Ectodermal cell (in vitro differentiated cells): Measurements from ENCODE around the gene SPG7.
"Not testable (repeated sequence)": the region's sequence is repeated elsewhere in the genome, so short reads cannot be mapped to it uniquely, and the experiment has no call there.

Experiments used
- H3K27ac ChIP-seq: 2 replicates; pipeline ENCODE4 v1.7.0; 2013; ENCODE audit warnings: mild to moderate bottlenecking, low read depth, low read length; ENCODE audit not compliant: insufficient read depth, poor library complexity, severe bottlenecking
- H3K27me3 ChIP-seq: 2 replicates; pipeline ENCODE4 v1.7.0; 2013; ENCODE audit warnings: mild to moderate bottlenecking, low read length; ENCODE audit not compliant: insufficient read depth, control insufficient read depth, poor library complexity, severe bottlenecking
- H3K36me3 ChIP-seq: one replicate; pipeline ENCODE4 v1.7.0; 2013; ENCODE audit warnings: low read length; ENCODE audit not compliant: control insufficient read depth, insufficient read depth
- H3K4me1 ChIP-seq: one replicate; pipeline ENCODE4 v1.7.0; 2013; ENCODE audit warnings: low read length; ENCODE audit not compliant: control insufficient read depth, insufficient read depth
- H3K4me3 ChIP-seq: 2 replicates; pipeline ENCODE4 v1.7.0; 2013; ENCODE audit warnings: low read depth, low read length, control low read depth; ENCODE audit not compliant: insufficient read depth
- H3K9me3 ChIP-seq: 2 replicates; pipeline ENCODE4 v1.7.0; 2013; ENCODE audit warnings: mild to moderate bottlenecking, low read length, moderate library complexity; ENCODE audit not compliant: control insufficient read depth
- WGBS, 2 experiments: methylation state at CpG; one replicate each; pipeline ENCODE4 v1.1.7; 2013; ENCODE audit warnings: missing lambda C conversion rate in 2 of 2; 5-methylcytosine and 5-hydroxymethylcytosine counted together

Gene SPG7

DNA sequence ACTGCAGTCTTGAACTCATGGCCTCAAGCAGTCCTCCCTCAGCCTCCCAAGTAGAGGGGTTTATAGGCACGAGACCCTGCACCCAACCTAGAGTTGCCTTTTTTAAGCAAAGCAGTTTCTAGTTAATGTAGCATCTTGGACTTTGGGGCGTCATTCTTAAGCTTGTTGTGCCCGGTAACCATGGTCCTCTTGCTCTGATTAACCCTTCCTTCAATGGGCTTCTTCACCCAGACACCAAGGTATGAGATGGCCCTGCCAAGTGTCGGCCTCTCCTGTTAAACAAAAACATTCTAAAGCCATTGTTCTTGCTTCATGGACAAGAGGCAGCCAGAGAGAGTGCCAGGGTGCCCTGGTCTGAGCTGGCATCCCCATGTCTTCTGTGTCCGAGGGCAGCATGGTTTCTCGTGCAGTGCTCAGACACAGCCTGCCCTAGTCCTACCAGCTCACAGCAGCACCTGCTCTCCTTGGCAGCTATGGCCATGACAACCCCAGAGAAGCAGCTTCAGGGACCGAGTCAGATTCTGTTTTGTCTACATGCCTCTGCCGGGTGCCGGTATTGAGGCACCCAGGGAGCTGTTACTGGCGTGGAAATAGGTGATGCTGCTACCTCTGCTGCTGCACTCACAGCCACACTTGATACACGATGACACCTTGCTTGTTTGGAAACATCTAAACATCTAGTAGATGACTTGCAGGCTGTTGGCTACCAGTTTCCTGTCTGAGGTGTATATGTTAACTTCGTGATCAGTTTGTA, 55.6 kb downstream of the SPG7 start:
- no peaks in the 10 kb centered on the region for H3K9me3 ChIP-seq
- H3K4me1 ChIP-seq: peaks cover 22% of the 10 kb centered on the region
- no peak overlapping the region for H3K4me3 ChIP-seq
- peaks cover 31% of the 10 kb centered on the region for H3K36me3 ChIP-seq
- WGBS, 2 experiments: 85 to 87% methylated on average over 12 of the region's 12 CpGs
- no peaks in the 10 kb centered on the region for H3K27me3 ChIP-seq
- H3K27ac ChIP-seq: no peak overlapping the region

DNA sequence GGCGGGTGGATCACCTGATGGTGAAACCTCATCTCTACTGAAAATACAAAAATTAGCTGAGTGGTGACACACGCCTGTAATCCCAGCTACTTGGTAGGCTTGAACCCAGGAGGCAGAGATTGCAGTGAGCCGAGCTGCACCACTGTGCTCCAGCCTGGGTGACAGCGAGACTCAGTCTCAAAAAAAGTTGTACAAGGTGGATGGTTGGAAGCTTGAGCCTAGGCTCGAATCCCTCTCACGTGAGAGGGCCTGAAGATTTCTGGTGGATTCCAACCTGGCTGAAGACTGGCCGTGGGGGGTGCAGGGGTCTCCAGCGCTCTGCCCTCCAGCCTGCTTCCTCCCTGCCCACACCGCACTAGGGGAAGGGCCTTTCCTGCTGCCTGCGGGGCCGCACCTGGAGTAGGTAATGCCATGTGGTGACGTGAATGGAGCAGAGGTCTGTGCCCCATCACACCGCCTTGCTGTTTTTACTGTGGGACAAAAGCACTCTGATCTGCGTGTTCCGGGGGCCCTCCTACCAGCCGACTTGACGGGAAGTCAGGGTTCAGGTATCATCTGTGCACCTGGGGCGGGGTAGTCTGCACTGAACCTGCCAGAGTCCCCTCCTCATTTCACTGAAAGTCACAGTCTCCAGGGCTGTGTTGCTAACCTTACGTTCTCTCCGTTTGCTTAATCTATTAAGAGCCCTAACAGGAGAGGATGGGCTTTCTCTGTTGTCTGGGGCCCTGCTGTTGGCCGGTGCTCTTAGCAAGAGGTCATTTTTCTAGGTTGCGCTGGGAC, 56.5 kb downstream of the SPG7 start:
- Histone ChIP-seq H3K4me3 (no peak overlapping the region), H3K27me3 (no peaks in the 10 kb centered on the region), H3K36me3 (peaks cover 31% of the 10 kb centered on the region), H3K4me1 (peaks cover 22% of the 10 kb centered on the region), H3K9me3 (no peaks in the 10 kb centered on the region), H3K27ac (peak overlapping the region; percentile 67)
- 77 to 83% methylated on average over 22 of the region's 22 CpGs for WGBS, 2 experiments

DNA sequence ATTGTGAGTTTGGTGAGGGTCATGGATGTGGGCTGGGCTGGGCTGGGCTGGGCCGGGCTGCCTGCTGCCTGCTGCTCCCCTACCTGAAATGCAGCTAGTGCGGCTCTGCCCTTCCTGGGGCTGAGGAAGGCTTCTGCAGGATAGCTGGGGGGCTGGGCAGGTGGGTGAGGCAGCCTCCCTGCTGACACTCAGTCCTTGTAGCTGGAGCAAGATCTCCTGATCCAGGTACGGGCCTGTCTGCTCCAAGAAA, 57.0 kb downstream of the SPG7 start:
- peaks cover 22% of the 10 kb centered on the region for H3K4me1 ChIP-seq
- H3K36me3 ChIP-seq: peaks cover 31% of the 10 kb centered on the region
- H3K4me3 ChIP-seq: no peak overlapping the region
- no peaks in the 10 kb centered on the region for H3K9me3 ChIP-seq
- no peaks in the 10 kb centered on the region for H3K27me3 ChIP-seq
- peak overlapping the region; percentile 50 for H3K27ac ChIP-seq
- 37 to 42% methylated on average over 3 of the region's 3 CpGs for WGBS, 2 experiments

DNA sequence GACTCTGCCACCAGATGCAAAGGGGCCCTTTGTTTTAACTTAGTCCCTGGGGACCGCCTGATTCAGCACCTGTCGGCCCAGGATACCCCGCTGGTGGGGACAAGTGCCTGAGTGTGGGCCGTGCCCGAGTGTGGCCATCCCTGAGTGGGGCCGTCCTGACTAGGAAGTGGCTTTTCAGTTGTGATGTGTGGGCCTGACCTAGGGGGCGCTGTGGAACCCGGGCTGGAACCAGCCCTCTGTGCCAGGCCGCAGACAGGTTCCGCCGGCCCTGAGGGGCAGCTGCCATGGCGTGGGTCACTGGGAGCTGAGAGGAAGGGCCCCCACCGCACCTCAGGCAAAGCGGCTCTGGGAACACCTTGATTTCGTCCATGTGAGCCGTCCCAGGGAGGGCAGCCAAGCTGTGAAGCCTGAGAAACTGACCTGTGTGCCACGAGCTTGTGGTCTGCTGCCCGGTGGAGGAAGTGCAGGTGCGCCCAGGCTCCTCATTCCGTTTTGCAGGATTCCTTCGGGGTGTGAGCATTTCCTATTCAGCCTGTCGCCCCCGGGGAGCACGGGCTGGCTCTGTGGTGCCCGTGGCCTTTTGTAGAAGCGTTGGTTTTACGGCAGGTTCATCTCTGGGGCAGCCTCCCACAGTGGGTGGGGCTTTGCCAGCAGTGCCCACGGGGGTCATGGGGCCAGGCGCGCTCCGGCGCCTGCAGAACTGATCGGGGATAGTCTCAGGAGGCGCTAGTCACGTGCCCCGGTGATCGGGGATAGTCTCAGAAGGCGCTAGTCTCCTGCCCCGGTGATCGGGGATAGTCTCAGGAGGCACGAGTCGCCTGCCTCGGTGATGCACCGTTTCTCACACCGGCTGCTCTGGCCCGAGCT, 57.5 kb downstream of the SPG7 start:
- Histone ChIP-seq H3K36me3 (peaks cover 31% of the 10 kb centered on the region), H3K4me1 (peaks cover 22% of the 10 kb centered on the region), H3K4me3 (peak overlapping the region; percentile 0), H3K27me3 (no peaks in the 10 kb centered on the region), H3K9me3 (no peaks in the 10 kb centered on the region), H3K27ac (peak overlapping the region; percentile 50)
- 50% methylated on average over 46 of the region's 46 CpGs for WGBS, 2 experiments

DNA sequence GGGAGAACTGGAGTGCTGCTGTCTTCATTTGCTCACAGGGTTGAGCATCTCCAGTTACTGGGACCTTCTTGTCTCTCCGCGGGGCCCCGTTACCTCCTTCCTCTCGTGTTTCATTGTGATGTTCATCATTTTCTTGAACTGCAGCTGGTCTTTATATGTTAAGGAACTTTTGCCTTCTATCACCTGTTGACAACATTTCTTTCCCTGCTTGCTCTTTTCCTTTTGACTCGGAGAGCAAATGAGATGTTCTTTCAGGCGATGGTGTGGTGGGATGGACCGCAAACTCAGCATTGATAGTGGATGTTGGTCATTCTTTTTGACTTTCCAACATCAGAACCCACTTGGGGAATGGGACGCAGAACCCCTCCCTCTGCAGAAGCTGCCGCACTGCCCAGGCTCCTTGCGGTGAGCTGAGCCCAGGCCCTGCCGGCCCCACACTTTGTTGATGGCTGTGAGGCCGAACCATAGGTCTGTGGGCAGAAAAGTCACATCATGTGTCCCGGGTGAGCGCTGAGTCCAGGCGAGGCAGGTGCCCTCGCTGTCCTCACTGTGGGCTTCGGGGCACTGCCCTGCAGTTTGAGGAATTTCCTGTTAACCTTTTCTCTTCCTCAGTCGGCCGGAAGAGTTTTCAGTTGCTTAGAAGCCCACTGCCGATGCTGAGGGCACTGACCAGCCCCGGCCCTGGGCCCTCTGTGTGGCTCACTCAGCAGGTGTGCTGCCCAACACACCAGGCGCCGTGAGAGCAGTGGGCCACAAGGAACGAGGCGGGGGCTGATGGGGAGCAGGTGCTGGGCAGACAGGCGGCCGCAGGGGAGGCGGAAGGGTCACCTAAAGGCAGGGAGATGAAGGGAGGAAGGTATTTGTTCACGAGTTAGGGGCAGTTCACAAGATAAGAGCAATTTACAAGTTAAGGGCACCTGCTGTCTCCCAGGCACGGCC, 59.7 kb downstream of the SPG7 start:
- H3K9me3 ChIP-seq: no peaks in the 10 kb centered on the region
- peaks cover 13% of the 10 kb centered on the region for H3K36me3 ChIP-seq
- no peaks in the 10 kb centered on the region for H3K27me3 ChIP-seq
- H3K27ac ChIP-seq: no peak overlapping the region
- WGBS, 2 experiments: 88 to 89% methylated on average over 30 of the region's 30 CpGs
- H3K4me3 ChIP-seq: no peak overlapping the region
- peaks cover 7% of the 10 kb centered on the region for H3K4me1 ChIP-seq

DNA sequence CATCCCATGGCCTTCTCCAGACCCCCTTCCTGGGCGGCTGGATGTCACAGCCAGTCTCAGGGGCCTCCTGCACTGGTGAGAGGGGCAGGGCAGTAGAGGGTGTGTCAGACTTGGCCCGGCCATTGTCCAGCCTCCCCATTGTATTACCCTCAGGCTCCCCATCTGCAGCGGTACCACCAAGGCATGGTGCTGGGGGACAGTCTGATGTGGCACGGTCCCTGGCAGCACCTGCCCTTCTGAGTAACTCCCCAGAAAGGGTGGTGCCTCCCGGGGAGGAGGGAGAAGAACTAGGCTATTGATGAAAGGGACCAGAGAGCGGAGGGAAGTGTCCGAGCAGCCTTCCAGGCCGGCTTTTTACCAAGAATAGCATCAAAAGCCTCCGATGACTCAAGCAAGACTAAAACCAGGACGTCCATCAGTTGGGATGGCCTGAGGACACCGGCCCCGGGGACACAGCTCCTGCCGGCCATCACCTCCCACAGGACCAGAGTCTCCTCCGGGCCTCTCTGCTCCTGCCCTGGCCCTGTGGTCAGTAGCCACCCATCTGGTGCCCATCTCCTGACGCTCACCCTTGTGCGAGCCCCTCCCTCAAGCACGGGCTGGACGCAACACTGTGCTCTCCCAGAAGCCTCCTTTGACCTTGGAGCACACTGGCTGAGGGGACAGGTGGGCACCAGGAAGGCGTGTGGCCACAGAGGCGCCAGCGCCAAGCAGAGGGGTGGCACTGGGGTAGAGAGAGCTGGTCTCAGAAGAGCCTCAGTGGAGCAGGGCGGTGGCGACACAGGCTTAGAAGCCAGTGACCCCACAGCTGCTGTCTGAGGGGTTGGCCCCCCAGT, 61.5 kb downstream of the SPG7 start:
- 86 to 88% methylated on average over 23 of the region's 23 CpGs for WGBS, 2 experiments
- peaks cover 7% of the 10 kb centered on the region for H3K4me1 ChIP-seq
- H3K36me3 ChIP-seq: no peaks in the 10 kb centered on the region
- H3K4me3 ChIP-seq: no peak overlapping the region
- peaks cover 10% of the 10 kb centered on the region for H3K27me3 ChIP-seq
- H3K9me3 ChIP-seq: no peaks in the 10 kb centered on the region
- H3K27ac ChIP-seq: no peak overlapping the region

DNA sequence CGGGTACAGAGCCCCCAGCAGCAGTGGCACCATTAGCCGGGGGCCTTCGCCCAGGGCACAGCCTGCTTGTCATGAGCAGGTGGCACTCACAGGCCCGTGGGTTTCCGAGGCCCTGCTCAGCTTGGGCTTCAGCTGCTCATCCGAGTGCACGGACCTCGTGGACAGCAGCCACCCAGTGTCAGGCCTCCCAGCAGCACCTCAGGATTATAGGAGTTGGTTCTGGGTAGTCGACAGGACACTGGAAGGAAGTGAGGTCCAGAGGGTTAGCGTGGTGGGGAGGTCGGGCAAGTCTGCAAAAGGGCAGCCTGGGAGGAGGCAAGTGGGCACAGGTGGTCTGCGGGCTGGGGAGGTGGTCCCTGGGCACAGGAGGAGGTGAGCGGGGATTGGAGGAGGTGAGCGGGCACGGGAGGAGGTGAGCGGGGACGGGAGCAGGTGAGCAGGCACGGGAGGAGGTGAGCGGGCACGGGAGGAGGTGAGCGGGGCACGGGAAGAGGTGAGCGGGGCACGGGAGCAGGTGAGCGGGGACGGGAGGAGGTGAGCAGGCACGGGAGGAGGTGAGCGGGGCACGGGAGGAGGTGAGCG, 62.2 kb downstream of the SPG7 start:
- peaks cover 4% of the 10 kb centered on the region for H3K4me1 ChIP-seq
- H3K9me3 ChIP-seq: no peaks in the 10 kb centered on the region
- no peaks in the 10 kb centered on the region for H3K36me3 ChIP-seq
- no peak overlapping the region for H3K27ac ChIP-seq
- no peak overlapping the region for H3K4me3 ChIP-seq
- WGBS, 2 experiments: 89 to 90% methylated on average over 30 of the region's 30 CpGs
- peaks cover 18% of the 10 kb centered on the region for H3K27me3 ChIP-seq

DNA sequence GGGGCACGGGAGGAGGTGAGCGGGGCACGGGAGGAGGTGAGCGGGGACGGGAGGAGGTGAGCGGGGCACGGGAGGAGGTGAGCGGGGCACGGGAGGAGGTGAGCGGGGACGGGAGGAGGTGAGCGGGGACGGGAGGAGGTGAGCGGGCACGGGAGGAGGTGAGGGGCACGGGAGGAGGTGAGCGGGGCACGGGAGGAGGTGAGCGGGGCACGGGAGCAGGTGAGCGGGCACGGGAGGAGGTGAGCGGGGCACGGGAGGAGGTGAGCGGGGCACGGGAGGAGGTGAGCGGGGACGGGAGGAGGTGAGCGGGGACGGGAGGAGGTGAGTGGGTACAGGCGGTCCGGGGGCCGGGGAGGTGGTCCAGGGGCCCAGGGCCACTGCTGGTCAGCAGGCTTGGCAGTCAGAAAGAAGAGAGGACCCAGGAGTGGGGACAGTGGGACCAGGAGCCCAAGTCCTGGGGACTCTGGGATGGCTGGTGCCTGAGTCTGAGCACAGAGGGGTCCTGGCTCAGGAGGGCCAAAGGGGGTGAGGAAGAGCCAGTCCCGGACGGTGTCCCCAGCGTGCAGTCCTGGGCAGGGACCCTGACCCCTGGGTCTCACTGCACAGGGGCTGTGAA, 62.9 kb downstream of the SPG7 start:
- not testable (repeated sequence) for H3K4me3 ChIP-seq, H3K4me1 ChIP-seq, H3K27ac ChIP-seq, H3K9me3 ChIP-seq, H3K36me3 ChIP-seq
- H3K27me3 ChIP-seq: peaks cover 24% of the 10 kb centered on the region
- WGBS, 2 experiments: 89 to 90% methylated on average over 35 to 36 of the region's 36 CpGs
